GM12872 (cell line): Measurements from ENCODE around the gene HHATL.

Experiments used
- CTCF ChIP-seq: IDR thresholded peaks from 3 replicates; pipeline ENCODE4 v1.5.1; 2011; ENCODE audit warnings: low read depth, mild to moderate bottlenecking, low read length, moderate library complexity; ENCODE audit not compliant: insufficient read depth

Gene HHATL

GRCh38 chr3:42657675-42658074 is 44.9 kb downstream of the HHATL start:
- no peak for TF ChIP-seq CTCF

GRCh38 chr3:42656680-42657610 is 45.7 kb downstream of the HHATL start:
- no peak for TF ChIP-seq CTCF

GRCh38 chr3:42655980-42656679 is 46.5 kb downstream of the HHATL start:
- TF ChIP-seq CTCF: no peak

- TF ChIP-seq CTCF: no peak
Measured at GRCh38 chr3:42655331-42655888, 47.2 kb downstream of the HHATL start.

GRCh38 chr3:42654331-42655201 is 48.0 kb downstream of the HHATL start:
- TF ChIP-seq CTCF: no peak

GRCh38 chr3:42653560-42654330 is 48.9 kb downstream of the HHATL start, which contains the start of gene ZBTB47:
Gene ZBTB47, plus strand, starts transcription at chr3:42653697. Its CDS starts 4,659 bp downstream, at chr3:42658356.
- TF ChIP-seq CTCF: no peak
